GM23338 (cell line): ENCODE measurements around the gene KBTBD12.

Experiments used
- CREB1 ChIP-seq: fragments of 250-450 bp; sonication (Bioruptor Pico); IDR thresholded peaks from 2 replicates; pipeline ENCODE4 v1.5.0; 2020; ENCODE audit warnings: low read depth, mild to moderate bottlenecking, moderate library complexity
- EZH2 ChIP-seq: fragments of 200-600 bp; sonication (generic); IDR thresholded peaks from one replicate; pipeline ENCODE4 v1.8.0; 2017; ENCODE audit warnings: antibody characterized with exemption, mild to moderate bottlenecking, low read depth; ENCODE audit not compliant: unreplicated experiment
- NANOG ChIP-seq: IDR thresholded peaks from 2 replicates; pipeline ENCODE4 v1.6.1; 2016; ENCODE audit warnings: antibody characterized with exemption, borderline replicate concordance
- POLR2AphosphoS5 ChIP-seq: IDR thresholded peaks from 2 replicates; pipeline ENCODE4 v1.6.1; 2016; ENCODE audit warnings: antibody characterized with exemption, low read depth
- TF ChIP-seq, protein P1 (sequence below), 2 experiments: fragments of 200-600 bp in 1 of 2; sonication (generic) in 1 of 2; conservative IDR thresholded peaks; 2 replicates each; pipeline versions ENCODE4 v1.5.1 to v1.6.1; 2016 to 2017; ENCODE audit warnings: antibody characterized with exemption in 2 of 2, low read depth in 2 of 2, mild to moderate bottlenecking in 2 of 2, moderate library complexity in 1 of 2
- TF ChIP-seq, protein P2 (sequence below): fragments of 250-450 bp; sonication (Bioruptor Pico); IDR thresholded peaks from 2 replicates; pipeline ENCODE4 v1.5.0; 2020; ENCODE audit warnings: mild to moderate bottlenecking, moderate library complexity
- TF ChIP-seq, protein P3 (sequence below): IDR thresholded peaks from one replicate; pipeline ENCODE4 v1.6.1; 2018; ENCODE audit warnings: antibody characterized with exemption; ENCODE audit not compliant: unreplicated experiment

DNA sequence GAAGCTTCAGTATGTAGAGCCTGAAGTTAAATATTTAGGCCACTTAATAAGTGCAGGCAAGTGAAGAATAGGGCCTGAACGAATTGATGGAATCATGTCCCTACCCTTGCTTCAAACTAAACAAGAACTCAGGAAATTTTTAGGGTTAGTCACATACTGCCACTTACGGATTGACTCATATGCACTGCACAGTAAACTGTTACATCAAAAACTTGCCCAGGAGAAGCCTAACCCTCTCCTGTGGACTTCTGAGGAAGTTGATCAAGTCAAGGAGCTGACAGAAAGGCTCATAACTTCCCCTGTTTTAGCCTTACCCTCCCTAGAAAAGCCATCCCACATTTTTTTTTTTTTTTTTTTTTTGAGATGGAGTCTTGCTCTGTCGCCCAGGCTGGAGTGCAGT is 20.6 kb upstream of the KBTBD12 start:
- TF ChIP-seq, protein P1, sequence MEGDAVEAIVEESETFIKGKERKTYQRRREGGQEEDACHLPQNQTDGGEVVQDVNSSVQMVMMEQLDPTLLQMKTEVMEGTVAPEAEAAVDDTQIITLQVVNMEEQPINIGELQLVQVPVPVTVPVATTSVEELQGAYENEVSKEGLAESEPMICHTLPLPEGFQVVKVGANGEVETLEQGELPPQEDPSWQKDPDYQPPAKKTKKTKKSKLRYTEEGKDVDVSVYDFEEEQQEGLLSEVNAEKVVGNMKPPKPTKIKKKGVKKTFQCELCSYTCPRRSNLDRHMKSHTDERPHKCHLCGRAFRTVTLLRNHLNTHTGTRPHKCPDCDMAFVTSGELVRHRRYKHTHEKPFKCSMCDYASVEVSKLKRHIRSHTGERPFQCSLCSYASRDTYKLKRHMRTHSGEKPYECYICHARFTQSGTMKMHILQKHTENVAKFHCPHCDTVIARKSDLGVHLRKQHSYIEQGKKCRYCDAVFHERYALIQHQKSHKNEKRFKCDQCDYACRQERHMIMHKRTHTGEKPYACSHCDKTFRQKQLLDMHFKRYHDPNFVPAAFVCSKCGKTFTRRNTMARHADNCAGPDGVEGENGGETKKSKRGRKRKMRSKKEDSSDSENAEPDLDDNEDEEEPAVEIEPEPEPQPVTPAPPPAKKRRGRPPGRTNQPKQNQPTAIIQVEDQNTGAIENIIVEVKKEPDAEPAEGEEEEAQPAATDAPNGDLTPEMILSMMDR (conservative IDR thresholded peaks at IDR 0.05; ENCODE audit: low read depth in 2 of 2), result no peak
- TF ChIP-seq POLR2AphosphoS5, result no peak
- TF ChIP-seq NANOG, result no peak
- TF ChIP-seq CREB1, result no peak
- TF ChIP-seq, protein P2, sequence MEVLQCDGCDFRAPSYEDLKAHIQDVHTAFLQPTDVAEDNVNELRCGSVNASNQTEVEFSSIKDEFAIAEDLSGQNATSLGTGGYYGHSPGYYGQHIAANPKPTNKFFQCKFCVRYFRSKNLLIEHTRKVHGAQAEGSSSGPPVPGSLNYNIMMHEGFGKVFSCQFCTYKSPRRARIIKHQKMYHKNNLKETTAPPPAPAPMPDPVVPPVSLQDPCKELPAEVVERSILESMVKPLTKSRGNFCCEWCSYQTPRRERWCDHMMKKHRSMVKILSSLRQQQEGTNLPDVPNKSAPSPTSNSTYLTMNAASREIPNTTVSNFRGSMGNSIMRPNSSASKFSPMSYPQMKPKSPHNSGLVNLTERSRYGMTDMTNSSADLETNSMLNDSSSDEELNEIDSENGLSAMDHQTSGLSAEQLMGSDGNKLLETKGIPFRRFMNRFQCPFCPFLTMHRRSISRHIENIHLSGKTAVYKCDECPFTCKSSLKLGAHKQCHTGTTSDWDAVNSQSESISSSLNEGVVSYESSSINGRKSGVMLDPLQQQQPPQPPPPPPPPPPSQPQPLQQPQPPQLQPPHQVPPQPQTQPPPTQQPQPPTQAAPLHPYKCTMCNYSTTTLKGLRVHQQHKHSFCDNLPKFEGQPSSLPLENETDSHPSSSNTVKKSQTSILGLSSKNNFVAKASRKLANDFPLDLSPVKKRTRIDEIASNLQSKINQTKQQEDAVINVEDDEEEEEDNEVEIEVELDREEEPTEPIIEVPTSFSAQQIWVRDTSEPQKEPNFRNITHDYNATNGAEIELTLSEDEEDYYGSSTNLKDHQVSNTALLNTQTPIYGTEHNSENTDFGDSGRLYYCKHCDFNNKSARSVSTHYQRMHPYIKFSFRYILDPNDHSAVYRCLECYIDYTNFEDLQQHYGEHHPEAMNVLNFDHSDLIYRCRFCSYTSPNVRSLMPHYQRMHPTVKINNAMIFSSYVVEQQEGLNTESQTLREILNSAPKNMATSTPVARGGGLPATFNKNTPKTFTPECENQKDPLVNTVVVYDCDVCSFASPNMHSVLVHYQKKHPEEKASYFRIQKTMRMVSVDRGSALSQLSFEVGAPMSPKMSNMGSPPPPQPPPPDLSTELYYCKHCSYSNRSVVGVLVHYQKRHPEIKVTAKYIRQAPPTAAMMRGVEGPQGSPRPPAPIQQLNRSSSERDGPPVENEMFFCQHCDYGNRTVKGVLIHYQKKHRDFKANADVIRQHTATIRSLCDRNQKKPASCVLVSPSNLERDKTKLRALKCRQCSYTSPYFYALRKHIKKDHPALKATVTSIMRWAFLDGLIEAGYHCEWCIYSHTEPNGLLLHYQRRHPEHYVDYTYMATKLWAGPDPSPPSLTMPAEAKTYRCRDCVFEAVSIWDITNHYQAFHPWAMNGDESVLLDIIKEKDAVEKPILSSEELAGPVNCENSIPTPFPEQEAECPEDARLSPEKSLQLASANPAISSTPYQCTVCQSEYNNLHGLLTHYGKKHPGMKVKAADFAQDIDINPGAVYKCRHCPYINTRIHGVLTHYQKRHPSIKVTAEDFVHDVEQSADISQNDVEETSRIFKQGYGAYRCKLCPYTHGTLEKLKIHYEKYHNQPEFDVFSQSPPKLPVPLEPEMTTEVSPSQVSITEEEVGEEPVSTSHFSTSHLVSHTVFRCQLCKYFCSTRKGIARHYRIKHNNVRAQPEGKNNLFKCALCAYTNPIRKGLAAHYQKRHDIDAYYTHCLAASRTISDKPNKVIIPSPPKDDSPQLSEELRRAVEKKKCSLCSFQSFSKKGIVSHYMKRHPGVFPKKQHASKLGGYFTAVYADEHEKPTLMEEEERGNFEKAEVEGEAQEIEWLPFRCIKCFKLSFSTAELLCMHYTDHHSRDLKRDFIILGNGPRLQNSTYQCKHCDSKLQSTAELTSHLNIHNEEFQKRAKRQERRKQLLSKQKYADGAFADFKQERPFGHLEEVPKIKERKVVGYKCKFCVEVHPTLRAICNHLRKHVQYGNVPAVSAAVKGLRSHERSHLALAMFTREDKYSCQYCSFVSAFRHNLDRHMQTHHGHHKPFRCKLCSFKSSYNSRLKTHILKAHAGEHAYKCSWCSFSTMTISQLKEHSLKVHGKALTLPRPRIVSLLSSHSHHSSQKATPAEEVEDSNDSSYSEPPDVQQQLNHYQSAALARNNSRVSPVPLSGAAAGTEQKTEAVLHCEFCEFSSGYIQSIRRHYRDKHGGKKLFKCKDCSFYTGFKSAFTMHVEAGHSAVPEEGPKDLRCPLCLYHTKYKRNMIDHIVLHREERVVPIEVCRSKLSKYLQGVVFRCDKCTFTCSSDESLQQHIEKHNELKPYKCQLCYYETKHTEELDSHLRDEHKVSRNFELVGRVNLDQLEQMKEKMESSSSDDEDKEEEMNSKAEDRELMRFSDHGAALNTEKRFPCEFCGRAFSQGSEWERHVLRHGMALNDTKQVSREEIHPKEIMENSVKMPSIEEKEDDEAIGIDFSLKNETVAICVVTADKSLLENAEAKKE (CRISPR knock-in tag), result no peak
- TF ChIP-seq, protein P3, sequence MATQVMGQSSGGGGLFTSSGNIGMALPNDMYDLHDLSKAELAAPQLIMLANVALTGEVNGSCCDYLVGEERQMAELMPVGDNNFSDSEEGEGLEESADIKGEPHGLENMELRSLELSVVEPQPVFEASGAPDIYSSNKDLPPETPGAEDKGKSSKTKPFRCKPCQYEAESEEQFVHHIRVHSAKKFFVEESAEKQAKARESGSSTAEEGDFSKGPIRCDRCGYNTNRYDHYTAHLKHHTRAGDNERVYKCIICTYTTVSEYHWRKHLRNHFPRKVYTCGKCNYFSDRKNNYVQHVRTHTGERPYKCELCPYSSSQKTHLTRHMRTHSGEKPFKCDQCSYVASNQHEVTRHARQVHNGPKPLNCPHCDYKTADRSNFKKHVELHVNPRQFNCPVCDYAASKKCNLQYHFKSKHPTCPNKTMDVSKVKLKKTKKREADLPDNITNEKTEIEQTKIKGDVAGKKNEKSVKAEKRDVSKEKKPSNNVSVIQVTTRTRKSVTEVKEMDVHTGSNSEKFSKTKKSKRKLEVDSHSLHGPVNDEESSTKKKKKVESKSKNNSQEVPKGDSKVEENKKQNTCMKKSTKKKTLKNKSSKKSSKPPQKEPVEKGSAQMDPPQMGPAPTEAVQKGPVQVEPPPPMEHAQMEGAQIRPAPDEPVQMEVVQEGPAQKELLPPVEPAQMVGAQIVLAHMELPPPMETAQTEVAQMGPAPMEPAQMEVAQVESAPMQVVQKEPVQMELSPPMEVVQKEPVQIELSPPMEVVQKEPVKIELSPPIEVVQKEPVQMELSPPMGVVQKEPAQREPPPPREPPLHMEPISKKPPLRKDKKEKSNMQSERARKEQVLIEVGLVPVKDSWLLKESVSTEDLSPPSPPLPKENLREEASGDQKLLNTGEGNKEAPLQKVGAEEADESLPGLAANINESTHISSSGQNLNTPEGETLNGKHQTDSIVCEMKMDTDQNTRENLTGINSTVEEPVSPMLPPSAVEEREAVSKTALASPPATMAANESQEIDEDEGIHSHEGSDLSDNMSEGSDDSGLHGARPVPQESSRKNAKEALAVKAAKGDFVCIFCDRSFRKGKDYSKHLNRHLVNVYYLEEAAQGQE, result no peak
- TF ChIP-seq EZH2, result no peak
